Measurements from ENCODE around the gene NBAS. TPM values are rescaled to one million over a fixed set of nuclear protein-coding genes. Genes with fewer than 3 reads are reported as not detected.

NBAS gene
- polyA plus RNA-seq, 1 donor from 2014 or later, result 31.9 TPM

DNA sequence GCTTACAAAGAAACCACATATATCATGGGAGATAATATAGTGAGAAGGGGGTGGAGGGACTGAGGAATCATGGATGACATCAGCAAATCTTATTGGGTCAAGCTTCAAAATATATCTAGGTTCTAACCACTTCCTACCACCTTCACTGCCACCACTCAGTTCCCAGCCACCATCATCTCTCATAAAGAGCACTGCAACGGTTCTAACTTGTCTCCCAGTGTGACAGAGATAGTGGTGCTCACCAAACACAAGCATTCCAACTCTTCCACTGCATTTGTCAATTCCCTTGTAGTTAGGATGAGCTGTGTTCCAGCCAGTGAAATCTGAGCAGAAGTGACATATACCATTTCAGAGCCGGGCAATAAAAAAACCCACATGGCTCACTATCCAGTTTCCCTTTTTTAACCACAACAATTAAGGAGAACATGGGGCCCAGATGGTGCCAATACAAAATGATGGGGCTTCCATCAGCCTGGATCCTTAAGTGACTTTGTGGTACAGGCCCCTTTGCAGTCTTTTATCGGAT is 318.1 kb downstream of the NBAS start:
- Histone ChIP-seq H3K27ac (ENCODE audit: low read length) (no peak overlapping the region), H2AFZ (ENCODE audit: low read depth, low read length) (no peak overlapping the region), H3K36me3 (ENCODE audit: insufficient read depth, low read length) (no peaks in the 10 kb centered on the region), H3K4me2 (ENCODE audit: low read length) (no peak overlapping the region), H3K9ac (ENCODE audit: low read length) (no peak overlapping the region), H3K9me3 (ENCODE audit: low read length) (no peaks in the 10 kb centered on the region), H3K9me2 (ENCODE audit: insufficient read depth, low read length) (no peaks in the 10 kb centered on the region), H3K4me3 (ENCODE audit: low read length) (no peak overlapping the region), H3F3A (ENCODE audit: insufficient read depth, low read length, poor library complexity, severe bottlenecking) (no peaks in the 10 kb centered on the region), H3K27me3 (ENCODE audit: insufficient read depth, low read depth, low read length) (no peaks in the 10 kb centered on the region), H4K20me1 (ENCODE audit: insufficient read depth) (no peaks in the 10 kb centered on the region), H3K79me2 (replicated peaks; ENCODE audit: insufficient read depth, low read length) (no peaks in the 10 kb centered on the region)
- TF ChIP-seq RAD21 (conservative IDR thresholded peaks at IDR 0.05), result no peak
- no peak for TF ChIP-seq TAF1 (IDR thresholded peaks at IDR 0.05; ENCODE audit: low read depth)
- TF ChIP-seq, protein P1, sequence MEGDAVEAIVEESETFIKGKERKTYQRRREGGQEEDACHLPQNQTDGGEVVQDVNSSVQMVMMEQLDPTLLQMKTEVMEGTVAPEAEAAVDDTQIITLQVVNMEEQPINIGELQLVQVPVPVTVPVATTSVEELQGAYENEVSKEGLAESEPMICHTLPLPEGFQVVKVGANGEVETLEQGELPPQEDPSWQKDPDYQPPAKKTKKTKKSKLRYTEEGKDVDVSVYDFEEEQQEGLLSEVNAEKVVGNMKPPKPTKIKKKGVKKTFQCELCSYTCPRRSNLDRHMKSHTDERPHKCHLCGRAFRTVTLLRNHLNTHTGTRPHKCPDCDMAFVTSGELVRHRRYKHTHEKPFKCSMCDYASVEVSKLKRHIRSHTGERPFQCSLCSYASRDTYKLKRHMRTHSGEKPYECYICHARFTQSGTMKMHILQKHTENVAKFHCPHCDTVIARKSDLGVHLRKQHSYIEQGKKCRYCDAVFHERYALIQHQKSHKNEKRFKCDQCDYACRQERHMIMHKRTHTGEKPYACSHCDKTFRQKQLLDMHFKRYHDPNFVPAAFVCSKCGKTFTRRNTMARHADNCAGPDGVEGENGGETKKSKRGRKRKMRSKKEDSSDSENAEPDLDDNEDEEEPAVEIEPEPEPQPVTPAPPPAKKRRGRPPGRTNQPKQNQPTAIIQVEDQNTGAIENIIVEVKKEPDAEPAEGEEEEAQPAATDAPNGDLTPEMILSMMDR (IDR thresholded peaks at IDR 0.05; ENCODE audit: poor library complexity, severe bottlenecking), result no peak
- no peak for TF ChIP-seq EP300 (conservative IDR thresholded peaks at IDR 0.05; ENCODE audit: poor library complexity, severe bottlenecking)
- TF ChIP-seq MXI1 (conservative IDR thresholded peaks at IDR 0.05; ENCODE audit: poor library complexity, severe bottlenecking), result no peak
- no peak for TF ChIP-seq POLR2AphosphoS5 (IDR thresholded peaks at IDR 0.05)
- TF ChIP-seq REST (IDR thresholded peaks at IDR 0.05; ENCODE audit: borderline replicate concordance), result no peak
- no peak for TF ChIP-seq EZH2 (IDR thresholded peaks at IDR 0.05; ENCODE audit: borderline replicate concordance, insufficient read depth, low read length, poor library complexity, severe bottlenecking)
- no peak for TF ChIP-seq SMC3 (conservative IDR thresholded peaks at IDR 0.05; ENCODE audit: poor library complexity)

- Histone ChIP-seq H3K9me2 (ENCODE audit: insufficient read depth, low read length) (no peaks in the 10 kb centered on the region), H3K79me2 (replicated peaks; ENCODE audit: insufficient read depth, low read length) (no peaks in the 10 kb centered on the region), H3K4me2 (ENCODE audit: low read length) (no peak overlapping the region), H3F3A (ENCODE audit: insufficient read depth, low read length, poor library complexity, severe bottlenecking) (no peaks in the 10 kb centered on the region), H3K27me3 (ENCODE audit: insufficient read depth, low read depth, low read length) (no peaks in the 10 kb centered on the region), H3K4me3 (ENCODE audit: low read length) (no peak overlapping the region), H3K9me3 (ENCODE audit: low read length) (no peaks in the 10 kb centered on the region), H3K36me3 (ENCODE audit: insufficient read depth, low read length) (no peaks in the 10 kb centered on the region), H4K20me1 (ENCODE audit: insufficient read depth) (no peaks in the 10 kb centered on the region), H2AFZ (ENCODE audit: low read depth, low read length) (no peak overlapping the region), H3K9ac (ENCODE audit: low read length) (no peak overlapping the region), H3K27ac (ENCODE audit: low read length) (no peak overlapping the region)
- TF ChIP-seq, protein P1 (IDR thresholded peaks at IDR 0.05; ENCODE audit: poor library complexity, severe bottlenecking), result no peak
- TF ChIP-seq SMC3 (conservative IDR thresholded peaks at IDR 0.05; ENCODE audit: poor library complexity) (no peak), EZH2 (IDR thresholded peaks at IDR 0.05; ENCODE audit: borderline replicate concordance, insufficient read depth, low read length, poor library complexity, severe bottlenecking) (no peak), MXI1 (conservative IDR thresholded peaks at IDR 0.05; ENCODE audit: poor library complexity, severe bottlenecking) (no peak), EP300 (conservative IDR thresholded peaks at IDR 0.05; ENCODE audit: poor library complexity, severe bottlenecking) (no peak), TAF1 (IDR thresholded peaks at IDR 0.05; ENCODE audit: low read depth) (no peak), POLR2AphosphoS5 (IDR thresholded peaks at IDR 0.05) (no peak), RAD21 (conservative IDR thresholded peaks at IDR 0.05) (no peak), REST (IDR thresholded peaks at IDR 0.05; ENCODE audit: borderline replicate concordance) (no peak)
These were observed 319.2 kb downstream of the NBAS start for GRCh38 chr2:15241929-15242328.

Data from neural cell (in vitro differentiated cells).